HepG2 (cell line): ENCODE measurements around the gene SPATA32. TPM values are rescaled to one million over a fixed set of nuclear protein-coding genes. Genes with fewer than 3 reads are reported as not detected.

Experiments
- NFE2L1 ChIP-seq: sonication (generic); formaldehyde crosslinking; IDR thresholded peaks from 2 replicates; pipeline ENCODE4 v1.4.0; 2020; ENCODE audit warnings: missing genetic modification reagents, mild to moderate bottlenecking, borderline replicate concordance
- PHB2 ChIP-seq: fragments of 450-650 bp; IDR thresholded peaks from 2 replicates; pipeline ENCODE4 v1.6.1; 2018; ENCODE audit not compliant: partially characterized antibody
- SATB2 ChIP-seq: sonication (generic); formaldehyde crosslinking; IDR thresholded peaks from 2 replicates; pipeline ENCODE4 v1.5.0; 2020; ENCODE audit warnings: missing genetic modification reagents
- SETDB1 ChIP-seq: sonication (generic); formaldehyde crosslinking; IDR thresholded peaks from 2 replicates; pipeline ENCODE4 v1.5.1; 2020; ENCODE audit warnings: missing genetic modification reagents, mild to moderate bottlenecking, borderline replicate concordance
- SIN3A ChIP-seq: IDR thresholded peaks from 2 replicates; pipeline ENCODE4 v1.6.1; 2011; ENCODE audit warnings: low read depth, mild to moderate bottlenecking, control low read depth, low read length, borderline replicate concordance
- SNAI1 ChIP-seq: sonication (generic); formaldehyde crosslinking; IDR thresholded peaks from 2 replicates; pipeline ENCODE4 v1.5.0; 2020; ENCODE audit warnings: mild to moderate bottlenecking, missing genetic modification reagents, borderline replicate concordance
- TBP ChIP-seq: sonication (generic); formaldehyde crosslinking; IDR thresholded peaks from 2 replicates; pipeline ENCODE4 v1.5.0; 2020; ENCODE audit warnings: missing genetic modification reagents
- TCF12 ChIP-seq, 2 experiments: fragments of 450-650 bp in 1 of 2; sonication (generic) in 1 of 2; formaldehyde crosslinking in 1 of 2; IDR thresholded peaks; 2 replicates each; pipeline versions ENCODE4 v1.6.1 to v1.8.0; 2017 to 2022; ENCODE audit warnings: antibody characterized with exemption in 1 of 2, mild to moderate bottlenecking in 1 of 2, missing genetic modification reagents in 1 of 2, moderate library complexity in 1 of 2
- ZBTB7A ChIP-seq: sonication (generic); formaldehyde crosslinking; IDR thresholded peaks from 2 replicates; pipeline ENCODE4 v1.8.0; 2022; ENCODE audit warnings: mild to moderate bottlenecking, missing genetic modification reagents
- ZMYM2 ChIP-seq: sonication (generic); formaldehyde crosslinking; IDR thresholded peaks from 2 replicates; pipeline ENCODE4 v1.8.0; 2022; ENCODE audit warnings: mild to moderate bottlenecking, missing genetic modification reagents
- ZNF282 ChIP-seq: fragments of 450-650 bp; IDR thresholded peaks from 2 replicates; pipeline ENCODE4 v1.6.1; 2018; ENCODE audit not compliant: partially characterized antibody
- ZNF430 ChIP-seq: sonication (generic); formaldehyde crosslinking; IDR thresholded peaks from 2 replicates; pipeline ENCODE4 v1.9.0; 2021; ENCODE audit warnings: mild to moderate bottlenecking, missing genetic modification reagents
- ZNF83 ChIP-seq: sonication (generic); formaldehyde crosslinking; IDR thresholded peaks from 2 replicates; pipeline ENCODE4 v1.4.0; 2020; ENCODE audit warnings: missing genetic modification reagents, mild to moderate bottlenecking, borderline replicate concordance
- ZSCAN30 ChIP-seq: sonication (generic); formaldehyde crosslinking; IDR thresholded peaks from 2 replicates; pipeline ENCODE4 v1.5.0; 2020; ENCODE audit warnings: mild to moderate bottlenecking, missing genetic modification reagents
- polyA plus RNA-seq, 8 experiments: library from polyadenylated mRNA; depleted of rRNA in 3 of 8; stranded (reverse) in 7 of 8; unstranded in 1 of 8; fragments of >200 nt; fragmentation: Illumina TruSeq in 4 of 8; extraction: Trizol in 4 of 8; gene quantifications; 2 replicates each; pipeline versions ENCODE4 v1.2.1 to v1.2.3, GENCODE V29; 2011 to 2016; ENCODE audit warnings: low read depth in 4 of 8, missing spikeins in 1 of 8, mixed read lengths in 1 of 8; ENCODE audit not compliant: insufficient read depth in 1 of 8
- total RNA-seq, 5 experiments: library from RNA; depleted of rRNA; stranded (reverse); fragments of >200 nt; fragmentation: Illumina TruSeq; extraction: Trizol; gene quantifications; 2 replicates each; pipeline ENCODE4 v1.2.3, GENCODE V29; 2016; ENCODE audit warnings: low read depth in 1 of 5
- TF ChIP-seq, protein P1 (sequence below): sonication (generic); formaldehyde crosslinking; IDR thresholded peaks from 2 replicates; pipeline ENCODE4 v1.5.1; 2020; ENCODE audit warnings: mild to moderate bottlenecking, missing genetic modification reagents, borderline replicate concordance
- TF ChIP-seq, protein P2 (sequence below): sonication (generic); formaldehyde crosslinking; IDR thresholded peaks from 2 replicates; pipeline ENCODE4 v1.4.0; 2020; ENCODE audit warnings: mild to moderate bottlenecking, missing genetic modification reagents
- TF ChIP-seq, protein P3 (sequence below): sonication (generic); formaldehyde crosslinking; IDR thresholded peaks from 2 replicates; pipeline ENCODE4 v1.4.0; 2020; ENCODE audit warnings: missing genetic modification reagents
- TF ChIP-seq, protein P4 (sequence below): sonication (generic); formaldehyde crosslinking; IDR thresholded peaks from 2 replicates; pipeline ENCODE4 v1.5.0; 2020; ENCODE audit warnings: missing genetic modification reagents, mild to moderate bottlenecking, borderline replicate concordance
- TF ChIP-seq, protein P5 (sequence below): IDR thresholded peaks from 2 replicates; pipeline ENCODE4 v1.6.1; 2016; ENCODE audit warnings: missing biosample characterization, missing genetic modification reagents, low read depth
- TF ChIP-seq, protein P6 (sequence below): sonication (generic); formaldehyde crosslinking; IDR thresholded peaks from 2 replicates; pipeline ENCODE4 v1.4.0; 2020; ENCODE audit warnings: missing genetic modification reagents

Gene SPATA32
- total and polyA plus RNA-seq, 2 of the 13 experiments (the other 11 are each of a cell fraction or from before 2014, with no cell fraction given), result not detected

DNA sequence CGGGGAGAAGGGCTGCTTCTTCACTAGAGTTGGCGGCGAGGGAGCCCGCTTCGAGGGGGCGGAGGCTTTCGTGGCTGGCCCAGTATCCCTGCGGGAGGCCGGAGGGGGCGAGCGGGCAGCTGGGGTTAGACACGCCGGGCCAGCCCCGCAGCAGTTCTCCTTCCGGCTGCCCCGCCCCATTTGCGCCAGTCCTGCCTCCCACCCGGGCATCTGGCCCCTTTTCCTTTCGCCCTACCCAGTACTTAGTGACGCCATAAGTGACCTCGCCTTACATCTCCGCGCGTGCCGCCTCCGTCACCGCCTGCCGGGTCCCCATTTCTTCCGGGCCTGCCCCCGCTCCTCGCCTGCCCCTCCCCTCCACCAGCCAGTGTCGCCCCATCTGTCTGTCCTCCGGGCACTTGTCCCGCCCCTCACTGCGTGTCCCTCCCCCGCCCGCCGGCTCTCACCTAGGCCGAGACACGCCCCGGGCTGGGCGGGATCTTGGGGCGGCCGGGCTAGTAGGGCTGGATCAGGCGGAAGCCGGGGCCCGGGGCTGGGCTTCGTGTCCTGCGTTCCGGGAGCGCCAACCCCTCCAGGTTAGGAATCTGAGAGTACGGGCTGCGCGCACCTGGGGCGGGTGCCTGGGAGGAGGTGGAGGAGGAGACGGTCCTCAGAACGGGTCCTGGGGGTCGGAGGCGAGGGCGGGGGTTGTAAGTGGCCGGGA is 14.3 kb downstream of the SPATA32 start (continued):
- TF ChIP-seq, protein P1, sequence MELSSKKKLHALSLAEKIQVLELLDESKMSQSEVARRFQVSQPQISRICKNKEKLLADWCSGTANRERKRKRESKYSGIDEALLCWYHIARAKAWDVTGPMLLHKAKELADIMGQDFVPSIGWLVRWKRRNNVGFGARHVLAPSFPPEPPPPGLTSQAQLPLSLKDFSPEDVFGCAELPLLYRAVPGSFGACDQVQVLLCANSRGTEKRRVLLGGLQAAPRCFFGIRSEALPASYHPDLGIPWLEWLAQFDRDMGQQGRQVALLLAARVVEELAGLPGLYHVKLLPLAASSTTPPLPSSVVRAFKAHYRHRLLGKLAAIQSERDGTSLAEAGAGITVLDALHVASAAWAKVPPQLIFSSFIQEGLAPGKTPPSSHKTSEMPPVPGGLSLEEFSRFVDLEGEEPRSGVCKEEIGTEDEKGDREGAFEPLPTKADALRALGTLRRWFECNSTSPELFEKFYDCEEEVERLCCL (CRISPR knock-in tag), result no peak
- TF ChIP-seq, protein P2, sequence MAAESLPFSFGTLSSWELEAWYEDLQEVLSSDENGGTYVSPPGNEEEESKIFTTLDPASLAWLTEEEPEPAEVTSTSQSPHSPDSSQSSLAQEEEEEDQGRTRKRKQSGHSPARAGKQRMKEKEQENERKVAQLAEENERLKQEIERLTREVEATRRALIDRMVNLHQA (CRISPR knock-in tag), result no peak
- no peak for TF ChIP-seq ZBTB7A
- no peak for TF ChIP-seq ZNF282
- TF ChIP-seq, protein P3, sequence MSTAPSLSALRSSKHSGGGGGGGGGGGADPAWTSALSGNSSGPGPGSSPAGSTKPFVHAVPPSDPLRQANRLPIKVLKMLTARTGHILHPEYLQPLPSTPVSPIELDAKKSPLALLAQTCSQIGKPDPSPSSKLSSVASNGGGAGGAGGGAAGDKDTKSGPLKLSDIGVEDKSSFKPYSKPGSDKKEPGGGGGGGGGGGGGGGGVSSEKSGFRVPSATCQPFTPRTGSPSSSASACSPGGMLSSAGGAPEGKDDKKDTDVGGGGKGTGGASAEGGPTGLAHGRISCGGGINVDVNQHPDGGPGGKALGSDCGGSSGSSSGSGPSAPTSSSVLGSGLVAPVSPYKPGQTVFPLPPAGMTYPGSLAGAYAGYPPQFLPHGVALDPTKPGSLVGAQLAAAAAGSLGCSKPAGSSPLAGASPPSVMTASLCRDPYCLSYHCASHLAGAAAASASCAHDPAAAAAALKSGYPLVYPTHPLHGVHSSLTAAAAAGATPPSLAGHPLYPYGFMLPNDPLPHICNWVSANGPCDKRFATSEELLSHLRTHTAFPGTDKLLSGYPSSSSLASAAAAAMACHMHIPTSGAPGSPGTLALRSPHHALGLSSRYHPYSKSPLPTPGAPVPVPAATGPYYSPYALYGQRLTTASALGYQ (CRISPR knock-in tag), result no peak
- peak; percentile 35 for TF ChIP-seq ZMYM2 (CRISPR knock-in tag)
- TF ChIP-seq SNAI1 (CRISPR knock-in tag), result no peak
- TF ChIP-seq TBP (CRISPR knock-in tag), result no peak
- TF ChIP-seq SATB2 (CRISPR knock-in tag), result 0 out of 2 replicates have a peak, but pooled peaks have one; percentile 73
- TF ChIP-seq NFE2L1 (CRISPR knock-in tag), result no peak
- peak; percentile 57; the same call in 1 of the 2 replicates for TF ChIP-seq SIN3A
- TF ChIP-seq, protein P4, sequence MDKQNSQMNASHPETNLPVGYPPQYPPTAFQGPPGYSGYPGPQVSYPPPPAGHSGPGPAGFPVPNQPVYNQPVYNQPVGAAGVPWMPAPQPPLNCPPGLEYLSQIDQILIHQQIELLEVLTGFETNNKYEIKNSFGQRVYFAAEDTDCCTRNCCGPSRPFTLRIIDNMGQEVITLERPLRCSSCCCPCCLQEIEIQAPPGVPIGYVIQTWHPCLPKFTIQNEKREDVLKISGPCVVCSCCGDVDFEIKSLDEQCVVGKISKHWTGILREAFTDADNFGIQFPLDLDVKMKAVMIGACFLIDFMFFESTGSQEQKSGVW (CRISPR knock-in tag), result no peak
- TF ChIP-seq, protein P5, sequence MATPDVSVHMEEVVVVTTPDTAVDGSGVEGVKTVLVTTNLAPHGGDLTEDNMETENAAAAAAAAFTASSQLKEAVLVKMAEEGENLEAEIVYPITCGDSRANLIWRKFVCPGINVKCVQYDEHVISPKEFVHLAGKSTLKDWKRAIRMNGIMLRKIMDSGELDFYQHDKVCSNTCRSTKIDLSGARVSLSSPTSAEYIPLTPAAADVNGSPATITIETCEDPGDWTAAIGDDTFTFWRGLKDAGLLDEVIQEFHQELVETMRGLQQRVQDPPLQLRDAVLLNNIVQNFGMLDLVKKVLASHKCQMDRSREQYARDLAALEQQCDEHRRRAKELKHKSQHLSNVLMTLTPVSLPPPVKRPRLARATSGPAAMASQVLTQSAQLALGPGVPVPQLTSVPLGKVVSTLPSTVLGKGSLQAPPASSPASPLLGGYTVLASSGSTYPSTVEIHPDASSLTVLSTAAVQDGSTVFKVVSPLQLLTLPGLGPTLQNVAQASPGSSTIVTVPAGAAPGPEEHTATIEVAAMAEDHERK (CRISPR knock-in tag), result no peak
- TF ChIP-seq PHB2, result no peak
- TF ChIP-seq, protein P6, sequence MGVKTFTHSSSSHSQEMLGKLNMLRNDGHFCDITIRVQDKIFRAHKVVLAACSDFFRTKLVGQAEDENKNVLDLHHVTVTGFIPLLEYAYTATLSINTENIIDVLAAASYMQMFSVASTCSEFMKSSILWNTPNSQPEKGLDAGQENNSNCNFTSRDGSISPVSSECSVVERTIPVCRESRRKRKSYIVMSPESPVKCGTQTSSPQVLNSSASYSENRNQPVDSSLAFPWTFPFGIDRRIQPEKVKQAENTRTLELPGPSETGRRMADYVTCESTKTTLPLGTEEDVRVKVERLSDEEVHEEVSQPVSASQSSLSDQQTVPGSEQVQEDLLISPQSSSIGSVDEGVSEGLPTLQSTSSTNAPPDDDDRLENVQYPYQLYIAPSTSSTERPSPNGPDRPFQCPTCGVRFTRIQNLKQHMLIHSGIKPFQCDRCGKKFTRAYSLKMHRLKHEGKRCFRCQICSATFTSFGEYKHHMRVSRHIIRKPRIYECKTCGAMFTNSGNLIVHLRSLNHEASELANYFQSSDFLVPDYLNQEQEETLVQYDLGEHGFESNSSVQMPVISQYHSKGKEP (CRISPR knock-in tag), result no peak; the same call in 1 of the 2 replicates
- TF ChIP-seq ZNF83 (CRISPR knock-in tag), result 0 out of 2 replicates have a peak, but pooled peaks have one; percentile 61
- no peak for TF ChIP-seq ZSCAN30 (CRISPR knock-in tag)
- TF ChIP-seq ZNF430 (CRISPR knock-in tag), result no peak
- TF ChIP-seq SETDB1 (CRISPR knock-in tag), result no peak
- TF ChIP-seq TCF12 (IDR thresholded peaks at IDR 0.05), result no peak
- 0 out of 2 replicates have a peak, but pooled peaks have one; percentile 58 for TF ChIP-seq TCF12 (CRISPR knock-in tag; IDR thresholded peaks at IDR 0.05)
